HepG2 (cell line): Measurements from ENCODE around the gene ADORA3. TPM values are rescaled to one million over a fixed set of nuclear protein-coding genes. Genes with fewer than 3 reads are reported as not detected.

Source experiments
- CHD4 ChIP-seq: fragments of 200-600 bp; sonication (generic); IDR thresholded peaks from 2 replicates; pipeline ENCODE4 v1.7.0; 2017; ENCODE audit warnings: mild to moderate bottlenecking, low read length, borderline replicate concordance
- CREBL2 ChIP-seq: sonication (generic); formaldehyde crosslinking; IDR thresholded peaks from 2 replicates; pipeline ENCODE4 v1.8.1; 2023; ENCODE audit warnings: missing genetic modification reagents, mild to moderate bottlenecking, borderline replicate concordance
- GABPB1 ChIP-seq: IDR thresholded peaks from 2 replicates; pipeline ENCODE4 v1.6.1; 2016; ENCODE audit warnings: mild to moderate bottlenecking, missing genetic modification reagents, moderate library complexity, missing compliant biosample characterization
- KLF11 ChIP-seq: IDR thresholded peaks from 2 replicates; pipeline ENCODE4 v1.6.1; 2016; ENCODE audit warnings: missing compliant biosample characterization
- SYNCRIP ChIP-seq: fragments of 200-400 bp; formaldehyde crosslinking; IDR thresholded peaks from 2 replicates; pipeline ENCODE4 v1.6.1; 2018; ENCODE audit warnings: mild to moderate bottlenecking, low read depth, low read length; ENCODE audit not compliant: insufficient read depth
- ZNF253 ChIP-seq: sonication (generic); formaldehyde crosslinking; IDR thresholded peaks from 2 replicates; pipeline ENCODE4 v1.8.0; 2022; ENCODE audit warnings: mild to moderate bottlenecking, missing genetic modification reagents, borderline replicate concordance
- ZNF430 ChIP-seq: sonication (generic); formaldehyde crosslinking; IDR thresholded peaks from 2 replicates; pipeline ENCODE4 v1.9.0; 2021; ENCODE audit warnings: mild to moderate bottlenecking, missing genetic modification reagents
- ZNF646 ChIP-seq: sonication (generic); formaldehyde crosslinking; IDR thresholded peaks from 2 replicates; pipeline ENCODE4 v1.9.0; 2021; ENCODE audit warnings: mild to moderate bottlenecking, missing genetic modification reagents
- ZNF660 ChIP-seq: sonication (generic); formaldehyde crosslinking; IDR thresholded peaks from 2 replicates; pipeline ENCODE4 v1.5.1; 2020; ENCODE audit warnings: mild to moderate bottlenecking, low read depth, missing genetic modification reagents, borderline replicate concordance
- polyA plus RNA-seq, 8 experiments: library from polyadenylated mRNA; depleted of rRNA in 3 of 8; stranded (reverse) in 7 of 8; unstranded in 1 of 8; fragments of >200 nt; fragmentation: Illumina TruSeq in 4 of 8; extraction: Trizol in 4 of 8; gene quantifications; 2 replicates each; pipeline versions ENCODE4 v1.2.1 to v1.2.3, GENCODE V29; 2011 to 2016; ENCODE audit warnings: low read depth in 4 of 8, missing spikeins in 1 of 8, mixed read lengths in 1 of 8; ENCODE audit not compliant: insufficient read depth in 1 of 8
- total RNA-seq, 5 experiments: library from RNA; depleted of rRNA; stranded (reverse); fragments of >200 nt; fragmentation: Illumina TruSeq; extraction: Trizol; gene quantifications; 2 replicates each; pipeline ENCODE4 v1.2.3, GENCODE V29; 2016; ENCODE audit warnings: low read depth in 1 of 5
- TF ChIP-seq, protein P1 (sequence below): sonication (generic); formaldehyde crosslinking; IDR thresholded peaks from 2 replicates; pipeline ENCODE4 v1.4.0; 2020; ENCODE audit warnings: missing genetic modification reagents
- TF ChIP-seq, protein P2 (sequence below): fragments of 450-650 bp; IDR thresholded peaks from 2 replicates; pipeline ENCODE4 v1.6.1; 2016

The ADORA3 gene
- total and polyA plus RNA-seq, 2 of the 13 experiments (the other 11 are each of a cell fraction or from before 2014, with no cell fraction given), result not detected

- TF ChIP-seq ZNF430 (no peak; the same call in 1 of the 2 replicates), ZNF660 (CRISPR knock-in tag) (no peak), ZNF253 (no peak), GABPB1 (CRISPR knock-in tag) (no peak), CHD4 (peak; percentile 69; the same call in 1 of the 2 replicates), KLF11 (no peak), CREBL2 (no peak), SYNCRIP (no peak), ZNF646 (CRISPR knock-in tag) (peak; percentile 61; the same call in 1 of the 2 replicates)
- TF ChIP-seq, protein P1, sequence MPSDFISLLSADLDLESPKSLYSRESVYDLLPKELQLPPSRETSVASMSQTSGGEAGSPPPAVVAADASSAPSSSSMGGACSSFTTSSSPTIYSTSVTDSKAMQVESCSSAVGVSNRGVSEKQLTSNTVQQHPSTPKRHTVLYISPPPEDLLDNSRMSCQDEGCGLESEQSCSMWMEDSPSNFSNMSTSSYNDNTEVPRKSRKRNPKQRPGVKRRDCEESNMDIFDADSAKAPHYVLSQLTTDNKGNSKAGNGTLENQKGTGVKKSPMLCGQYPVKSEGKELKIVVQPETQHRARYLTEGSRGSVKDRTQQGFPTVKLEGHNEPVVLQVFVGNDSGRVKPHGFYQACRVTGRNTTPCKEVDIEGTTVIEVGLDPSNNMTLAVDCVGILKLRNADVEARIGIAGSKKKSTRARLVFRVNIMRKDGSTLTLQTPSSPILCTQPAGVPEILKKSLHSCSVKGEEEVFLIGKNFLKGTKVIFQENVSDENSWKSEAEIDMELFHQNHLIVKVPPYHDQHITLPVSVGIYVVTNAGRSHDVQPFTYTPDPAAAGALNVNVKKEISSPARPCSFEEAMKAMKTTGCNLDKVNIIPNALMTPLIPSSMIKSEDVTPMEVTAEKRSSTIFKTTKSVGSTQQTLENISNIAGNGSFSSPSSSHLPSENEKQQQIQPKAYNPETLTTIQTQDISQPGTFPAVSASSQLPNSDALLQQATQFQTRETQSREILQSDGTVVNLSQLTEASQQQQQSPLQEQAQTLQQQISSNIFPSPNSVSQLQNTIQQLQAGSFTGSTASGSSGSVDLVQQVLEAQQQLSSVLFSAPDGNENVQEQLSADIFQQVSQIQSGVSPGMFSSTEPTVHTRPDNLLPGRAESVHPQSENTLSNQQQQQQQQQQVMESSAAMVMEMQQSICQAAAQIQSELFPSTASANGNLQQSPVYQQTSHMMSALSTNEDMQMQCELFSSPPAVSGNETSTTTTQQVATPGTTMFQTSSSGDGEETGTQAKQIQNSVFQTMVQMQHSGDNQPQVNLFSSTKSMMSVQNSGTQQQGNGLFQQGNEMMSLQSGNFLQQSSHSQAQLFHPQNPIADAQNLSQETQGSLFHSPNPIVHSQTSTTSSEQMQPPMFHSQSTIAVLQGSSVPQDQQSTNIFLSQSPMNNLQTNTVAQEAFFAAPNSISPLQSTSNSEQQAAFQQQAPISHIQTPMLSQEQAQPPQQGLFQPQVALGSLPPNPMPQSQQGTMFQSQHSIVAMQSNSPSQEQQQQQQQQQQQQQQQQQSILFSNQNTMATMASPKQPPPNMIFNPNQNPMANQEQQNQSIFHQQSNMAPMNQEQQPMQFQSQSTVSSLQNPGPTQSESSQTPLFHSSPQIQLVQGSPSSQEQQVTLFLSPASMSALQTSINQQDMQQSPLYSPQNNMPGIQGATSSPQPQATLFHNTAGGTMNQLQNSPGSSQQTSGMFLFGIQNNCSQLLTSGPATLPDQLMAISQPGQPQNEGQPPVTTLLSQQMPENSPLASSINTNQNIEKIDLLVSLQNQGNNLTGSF (CRISPR knock-in tag), result no peak
- TF ChIP-seq, protein P2, sequence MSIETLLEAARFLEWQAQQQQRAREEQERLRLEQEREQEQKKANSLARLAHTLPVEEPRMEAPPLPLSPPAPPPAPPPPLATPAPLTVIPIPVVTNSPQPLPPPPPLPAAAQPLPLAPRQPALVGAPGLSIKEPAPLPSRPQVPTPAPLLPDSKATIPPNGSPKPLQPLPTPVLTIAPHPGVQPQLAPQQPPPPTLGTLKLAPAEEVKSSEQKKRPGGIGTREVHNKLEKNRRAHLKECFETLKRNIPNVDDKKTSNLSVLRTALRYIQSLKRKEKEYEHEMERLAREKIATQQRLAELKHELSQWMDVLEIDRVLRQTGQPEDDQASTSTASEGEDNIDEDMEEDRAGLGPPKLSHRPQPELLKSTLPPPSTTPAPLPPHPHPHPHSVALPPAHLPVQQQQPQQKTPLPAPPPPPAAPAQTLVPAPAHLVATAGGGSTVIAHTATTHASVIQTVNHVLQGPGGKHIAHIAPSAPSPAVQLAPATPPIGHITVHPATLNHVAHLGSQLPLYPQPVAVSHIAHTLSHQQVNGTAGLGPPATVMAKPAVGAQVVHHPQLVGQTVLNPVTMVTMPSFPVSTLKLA, result no peak
These were observed 32.1 kb upstream of the ADORA3 start (continued) for GRCh38 chr1:111535256-111536191.
